ENCODE data around the gene FAM8A1.
"Not testable (repeated sequence)": the region's sequence is repeated elsewhere in the genome, so short reads cannot be mapped to it uniquely, and the experiment has no call there.

The FAM8A1 gene

GRCh38 chr6:17599877-17600526, at the start of gene FAM8A1:
FAM8A1 (plus strand) TSS chr6:17600302; CDS start chr6:17600410, 108 bp downstream.
- peak; percentile 88 to 95 (median 92) for DNase-seq

- DNase-seq: no peak
Observed at GRCh38 chr6:17551383-17551958, 48.6 kb upstream of the FAM8A1 start.

- no peak for DNase-seq
Observed at GRCh38 chr6:17552861-17553260, 47.2 kb upstream of the FAM8A1 start.

GRCh38 chr6:17556014-17556413, 44.1 kb upstream of the FAM8A1 start:
- DNase-seq: no peak

GRCh38 chr6:17562636-17563035, 37.5 kb upstream of the FAM8A1 start:
- no peak for DNase-seq

GRCh38 chr6:17565399-17565798, 34.7 kb upstream of the FAM8A1 start:
- DNase-seq: no peak

- DNase-seq: no peak
Observed at GRCh38 chr6:17574866-17575560, 25.1 kb upstream of the FAM8A1 start.

GRCh38 chr6:17577059-17577458, 23.0 kb upstream of the FAM8A1 start:
- DNase-seq: no peak

GRCh38 chr6:17580518-17581048, 19.5 kb upstream of the FAM8A1 start:
- peak in 1 of 4 experiments; percentile 6 for DNase-seq

- not testable (repeated sequence) for DNase-seq
Observed at GRCh38 chr6:17581282-17581681, 18.8 kb upstream of the FAM8A1 start.

GRCh38 chr6:17583811-17584210, 16.3 kb upstream of the FAM8A1 start:
- no peak for DNase-seq

- no peak for DNase-seq
Observed at GRCh38 chr6:17584241-17584803, 15.8 kb upstream of the FAM8A1 start.

- DNase-seq: no peak
Observed at GRCh38 chr6:17585766-17586490, 14.2 kb upstream of the FAM8A1 start.

GRCh38 chr6:17586623-17587022, 13.5 kb upstream of the FAM8A1 start:
- not testable (repeated sequence) for DNase-seq

- DNase-seq: no peak
Observed at GRCh38 chr6:17588011-17588410, 12.1 kb upstream of the FAM8A1 start.

GRCh38 chr6:17589406-17590096, 10.6 kb upstream of the FAM8A1 start:
- DNase-seq: peak in 1 of 4 experiments; percentile 6

GRCh38 chr6:17591287-17591686, 8.8 kb upstream of the FAM8A1 start:
- no peak for DNase-seq

GRCh38 chr6:17593246-17593645, 6.9 kb upstream of the FAM8A1 start:
- DNase-seq: no peak

GRCh38 chr6:17596085-17596484, 4.0 kb upstream of the FAM8A1 start:
- no peak for DNase-seq

- DNase-seq: peak in 3 of 4 experiments; percentile 27 to 58 (median 34)
Observed at GRCh38 chr6:17600527-17601385, 654 bp downstream of the FAM8A1 start.

GRCh38 chr6:17601386-17601703, 1.2 kb downstream of the FAM8A1 start:
- no peak for DNase-seq
